ENCODE results near the gene TPSAB1.

GRCh38 chr16:1211451-1212268 is 28.8 kb upstream of the TPSAB1 start:
- TF ChIP-seq CTCF (IDR thresholded peaks at IDR 0.05) (no peak), POLR2A (IDR thresholded peaks at IDR 0.05) (no peak)
